Effector CD4-positive, alpha-beta T cell (primary cell): ENCODE data around the gene FMN2.
"Not testable (repeated sequence)": the region's sequence is repeated elsewhere in the genome, so short reads cannot be mapped to it uniquely, and the experiment has no call there.

Source experiments
- DNase-seq: peaks from one replicate; pipeline ENCODE4 v3.0.0-alpha.2; 2020

Gene FMN2

DNA sequence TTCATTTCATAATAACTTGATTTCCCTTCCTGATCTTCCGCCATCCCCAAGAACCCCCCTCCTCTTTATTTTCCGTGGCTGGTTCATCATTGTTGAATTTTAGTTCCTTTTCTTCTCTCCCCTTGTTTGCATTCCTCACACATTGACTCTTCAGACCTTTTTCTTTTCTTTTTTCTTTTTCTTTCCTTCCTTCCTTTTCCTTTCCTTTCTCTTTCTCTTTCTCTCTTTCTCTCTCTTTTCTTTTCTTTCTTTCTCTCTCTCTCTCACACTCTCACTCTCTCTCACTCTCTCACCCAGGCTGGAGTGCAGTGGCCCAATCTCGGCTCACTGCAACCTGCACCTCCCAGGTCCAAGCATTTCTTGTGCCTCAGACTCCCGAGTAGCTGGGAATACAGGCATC lies 231.3 kb downstream of the FMN2 start:
- no peak for DNase-seq

DNA sequence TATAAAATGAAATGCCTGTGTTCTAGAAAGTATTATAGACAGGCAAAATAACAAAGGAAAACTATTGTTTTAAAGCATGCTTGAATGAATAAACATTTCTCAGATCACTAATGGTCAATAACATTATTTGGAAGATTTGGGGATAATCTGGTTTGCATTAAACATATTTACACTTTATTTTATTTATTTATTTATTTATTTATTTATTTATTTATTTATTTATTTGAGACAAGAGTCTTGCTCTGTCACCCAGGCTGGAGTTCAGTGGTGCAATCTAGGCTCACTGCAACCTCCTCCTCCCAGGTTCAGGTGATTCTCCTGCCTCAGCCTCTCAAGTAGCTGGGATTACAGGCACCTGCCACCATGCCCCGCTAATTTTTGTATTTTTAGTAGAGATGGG lies 236.7 kb downstream of the FMN2 start:
- DNase-seq: not testable (repeated sequence)

DNA sequence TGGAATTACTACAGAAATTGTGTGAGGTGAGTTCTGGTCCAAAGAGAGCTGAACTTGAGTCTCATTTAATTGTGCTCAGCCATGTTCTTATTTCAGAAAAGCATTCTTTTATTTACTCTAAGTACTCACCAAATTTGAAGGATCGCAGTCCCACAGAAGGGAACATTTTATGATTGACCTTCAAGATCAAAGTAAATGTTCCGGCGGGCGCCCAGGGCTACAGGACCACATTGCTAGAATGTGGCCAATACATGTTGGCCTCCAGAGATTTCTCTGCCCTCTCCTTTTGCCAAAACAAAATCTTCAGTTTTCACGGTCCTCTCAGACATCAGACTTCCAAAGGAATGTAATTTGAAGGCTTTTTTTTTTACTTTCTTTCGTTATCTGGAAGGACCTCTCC lies 237.8 kb downstream of the FMN2 start:
- no peak for DNase-seq

DNA sequence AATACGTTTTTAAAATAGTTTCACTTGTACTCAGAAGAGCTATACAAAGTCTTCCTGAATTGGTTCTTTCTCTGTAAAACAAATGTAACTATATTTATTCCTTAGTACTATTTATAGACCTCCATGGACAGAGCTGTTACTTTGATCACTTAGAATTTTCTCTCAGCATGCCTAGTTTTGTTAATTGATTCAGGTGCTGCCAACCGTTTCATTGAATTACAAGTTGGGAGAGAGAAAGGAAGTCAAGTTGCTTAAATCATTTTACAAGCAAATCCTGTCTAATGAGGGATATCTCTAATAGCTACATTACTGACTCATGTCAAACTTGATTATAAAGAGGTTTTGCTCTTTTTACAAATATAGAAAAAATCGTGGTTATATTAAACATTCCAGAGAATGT lies 241.0 kb downstream of the FMN2 start:
- no peak for DNase-seq

DNA sequence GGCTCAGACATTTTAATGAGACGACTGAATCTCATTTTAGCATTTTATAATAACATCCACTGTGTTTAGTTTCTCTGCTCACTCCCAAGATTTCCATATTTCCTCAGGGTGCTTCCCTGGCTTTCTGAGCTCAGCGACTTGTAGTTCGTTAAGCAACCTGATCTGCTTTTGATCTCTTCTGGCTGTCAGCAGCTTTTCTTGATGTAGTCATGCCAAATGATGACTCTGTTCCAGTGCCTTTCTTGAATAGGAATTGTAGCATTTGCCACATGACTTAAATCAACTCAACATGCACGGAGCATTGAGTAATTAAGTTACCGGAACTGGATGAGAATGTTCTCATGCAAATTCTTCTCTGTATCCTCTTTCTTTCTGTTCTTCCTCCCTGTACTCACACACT lies 246.1 kb downstream of the FMN2 start:
- DNase-seq: no peak

DNA sequence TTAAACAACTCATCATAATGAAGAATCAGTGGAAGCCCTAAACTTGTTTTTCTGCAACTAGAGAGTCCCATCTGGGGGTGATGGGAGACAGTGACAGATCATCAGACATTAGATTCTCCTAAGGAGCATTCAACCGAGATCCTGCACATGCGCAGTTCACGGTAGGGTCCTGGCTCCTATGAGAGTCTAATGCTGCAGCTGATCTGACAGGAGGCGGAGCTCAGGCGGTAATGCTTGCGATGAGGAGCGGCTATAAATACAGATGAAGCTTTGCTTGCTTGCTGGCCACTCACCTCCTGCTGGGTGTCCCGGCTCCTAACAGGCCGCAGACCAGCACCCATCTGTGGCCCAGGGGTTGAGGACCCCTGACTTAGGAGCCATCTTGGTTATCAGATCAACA lies 247.2 kb downstream of the FMN2 start:
- no peak for DNase-seq

DNA sequence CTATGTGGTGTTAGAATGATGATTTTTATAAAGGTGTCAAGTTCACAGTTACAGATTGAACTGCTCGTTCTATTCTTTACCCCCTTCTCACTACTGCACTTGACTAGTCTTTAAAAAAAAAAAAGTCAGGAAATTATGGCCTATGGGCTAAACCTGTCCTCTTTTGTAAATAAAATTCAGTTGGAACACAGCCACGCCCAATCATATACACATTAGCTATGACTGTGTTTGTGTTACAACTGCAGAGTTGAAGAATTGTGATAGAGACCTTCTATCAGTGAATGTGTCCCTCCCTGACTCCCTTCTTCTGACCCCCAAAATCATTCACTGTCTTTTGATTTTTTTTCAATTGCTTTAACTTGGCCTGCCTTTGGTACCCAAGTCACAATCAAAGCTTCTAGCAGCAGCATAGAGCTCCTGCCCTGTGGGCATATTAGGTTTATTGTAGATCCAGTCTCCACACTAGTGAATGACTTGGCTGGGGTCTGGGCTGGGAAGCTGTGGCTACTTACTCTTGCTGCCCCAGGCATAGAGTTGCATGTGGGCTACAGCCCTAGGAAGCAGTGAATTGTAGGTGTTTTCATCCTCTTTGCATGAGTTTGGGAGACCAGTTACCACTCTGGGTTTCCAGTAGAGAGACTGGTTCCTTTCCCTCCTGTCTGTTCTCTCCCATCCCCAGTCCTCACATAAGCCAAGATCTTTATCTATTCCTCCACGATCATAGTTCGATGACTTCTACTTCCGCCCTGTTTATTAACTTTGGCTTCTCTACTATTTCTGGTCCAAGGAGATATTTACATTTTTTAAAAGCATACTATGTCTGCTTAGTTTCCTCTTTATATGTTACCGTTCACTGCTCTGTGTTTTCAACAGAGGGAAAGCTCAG lies 249.9 kb downstream of the FMN2 start:
- no peak for DNase-seq

DNA sequence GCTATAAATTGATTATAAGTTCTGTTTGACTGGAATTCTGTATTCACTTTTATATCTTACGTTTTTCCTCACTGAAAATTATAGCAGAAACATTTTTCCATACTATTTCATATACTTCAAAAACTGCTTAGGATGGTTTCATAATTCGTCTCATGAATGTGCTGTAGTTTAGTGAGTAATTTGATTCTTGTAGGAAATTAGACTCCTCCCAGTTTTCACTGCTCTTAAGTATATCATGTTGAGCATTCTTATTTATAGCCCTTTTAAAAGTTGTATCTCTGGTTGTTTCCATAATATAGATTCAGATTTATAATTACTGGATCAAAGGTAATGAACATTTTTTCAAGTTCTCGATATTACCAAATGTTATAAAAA lies 250.6 kb downstream of the FMN2 start:
- DNase-seq: no peak

DNA sequence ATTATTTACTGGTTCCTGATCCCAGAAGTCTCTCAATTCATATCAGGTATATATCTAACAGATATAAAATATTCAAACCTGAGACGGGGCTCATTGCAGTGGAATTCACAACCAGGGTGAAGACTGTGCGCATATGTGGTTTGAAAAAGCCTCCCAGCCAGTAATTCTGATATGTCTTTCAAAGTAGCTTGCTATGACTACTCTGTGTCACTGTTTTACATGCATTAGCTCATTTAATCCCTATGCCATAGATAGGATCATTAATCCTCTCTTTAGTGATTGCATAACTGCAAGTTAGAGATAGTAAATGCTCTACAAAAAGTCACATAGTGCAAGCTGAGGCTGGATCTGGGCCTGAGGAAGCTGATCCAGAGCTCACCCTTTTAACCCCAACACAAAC lies 251.4 kb downstream of the FMN2 start:
- no peak for DNase-seq

DNA sequence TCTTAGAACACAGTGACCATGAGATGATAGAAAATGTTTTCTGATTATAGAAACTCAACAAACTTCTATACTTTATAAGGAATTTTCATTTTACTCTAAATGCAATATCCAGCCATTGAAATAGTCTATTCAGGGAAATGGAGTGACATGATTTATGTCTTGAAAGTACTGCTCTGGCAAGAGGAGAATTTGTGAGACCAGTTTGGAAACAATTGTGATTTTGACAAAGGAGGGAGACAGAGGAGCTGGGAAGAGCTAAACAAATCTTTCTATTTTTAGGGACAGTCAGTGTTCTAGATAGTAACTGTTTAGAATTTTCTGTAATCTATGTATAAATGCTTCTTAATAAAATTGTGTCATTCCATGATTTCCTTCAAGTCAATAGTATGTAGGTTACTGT lies 252.3 kb downstream of the FMN2 start:
- no peak for DNase-seq

DNA sequence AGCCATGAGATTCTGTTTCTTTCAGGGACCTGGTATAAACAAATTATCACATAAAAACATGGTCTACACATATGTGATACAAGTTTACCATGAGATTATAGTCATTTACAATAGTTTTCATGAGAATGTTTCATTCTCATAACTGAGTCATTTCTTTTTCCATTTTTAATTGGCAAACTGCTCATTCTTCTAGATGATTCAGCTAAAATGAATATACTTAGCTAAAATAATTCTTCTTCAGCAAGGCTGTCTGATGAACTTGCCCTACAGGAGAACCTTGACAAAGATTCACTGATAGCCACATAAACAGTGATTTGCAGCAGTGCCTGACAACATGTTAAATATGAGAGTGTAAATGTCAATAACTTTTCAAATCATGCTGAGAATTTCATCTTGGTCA lies 253.2 kb downstream of the FMN2 start:
- DNase-seq: no peak

DNA sequence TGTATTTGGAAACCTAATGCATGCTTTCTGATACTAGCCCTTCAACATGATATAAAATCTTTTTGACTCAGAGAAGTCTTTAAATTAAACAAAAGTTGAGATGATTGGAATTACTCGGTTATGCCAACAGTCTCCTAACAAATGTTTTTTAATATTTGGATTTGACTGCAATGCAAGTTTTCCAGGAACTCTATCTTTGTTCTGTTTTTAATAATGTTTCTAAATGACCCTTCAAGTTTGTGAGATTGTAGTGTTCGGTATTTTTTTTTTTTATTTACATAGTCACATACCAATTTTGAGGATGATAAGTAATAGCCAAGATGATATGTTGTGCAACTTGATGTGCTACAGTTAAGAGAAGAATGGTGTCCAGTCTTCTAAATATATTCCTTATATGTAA lies 258.0 kb downstream of the FMN2 start:
- no peak for DNase-seq

DNA sequence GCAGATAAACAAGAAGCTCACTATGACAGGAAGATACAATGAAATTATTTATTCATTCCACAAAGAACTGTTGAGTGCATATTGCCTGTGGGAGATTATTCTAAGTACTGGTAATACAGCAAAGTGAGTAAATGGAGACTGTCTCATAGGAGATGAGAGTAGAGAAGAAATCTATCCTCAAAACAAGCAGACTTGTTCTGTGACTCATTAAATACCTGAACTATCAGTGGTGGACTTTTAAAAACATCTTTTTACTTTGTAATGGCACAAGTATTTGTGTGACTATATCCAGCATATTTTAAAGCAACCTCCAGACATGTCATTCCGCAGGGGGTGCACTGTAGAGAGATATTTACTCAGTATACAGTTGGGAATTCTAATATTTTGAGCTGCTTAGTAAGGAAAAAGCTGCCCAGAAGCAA lies 259.2 kb downstream of the FMN2 start:
- DNase-seq: no peak

DNA sequence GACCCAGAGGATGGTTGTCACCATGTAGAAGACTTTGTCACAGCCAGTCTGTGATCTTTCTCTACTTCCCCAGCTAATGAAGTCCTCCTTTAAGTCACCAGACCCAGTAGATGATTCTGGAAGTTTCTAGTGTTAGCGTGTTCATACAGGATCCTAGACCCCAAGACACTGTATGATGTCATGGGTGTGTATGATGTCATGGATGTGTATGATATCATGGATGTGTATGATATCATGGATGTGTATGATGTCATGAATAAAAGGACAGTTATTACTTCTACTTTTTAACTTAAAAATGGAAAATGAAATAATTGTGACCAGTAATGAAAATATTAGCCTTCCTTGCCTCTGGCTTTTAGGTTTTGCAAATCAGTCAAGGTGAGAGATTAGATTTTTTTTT lies 260.0 kb downstream of the FMN2 start:
- DNase-seq: no peak

DNA sequence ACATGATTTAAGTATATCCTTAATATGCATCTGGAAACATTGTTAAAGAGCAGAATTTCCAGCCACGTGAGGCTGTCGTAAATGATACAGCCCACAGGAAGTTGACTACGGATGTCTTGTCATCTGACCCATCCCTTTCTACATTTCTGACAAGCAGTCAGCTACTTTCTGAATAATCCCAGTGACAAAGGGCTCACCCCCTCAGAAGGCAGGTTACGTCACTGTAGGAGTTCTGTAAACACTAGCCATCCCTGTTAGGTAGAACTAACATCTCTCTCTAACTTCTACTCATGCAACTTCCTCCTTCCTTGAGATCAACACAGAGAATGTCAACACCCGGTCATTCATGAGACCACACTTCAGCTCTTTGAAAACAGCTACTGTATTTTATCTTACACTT lies 261.1 kb downstream of the FMN2 start:
- no peak for DNase-seq

DNA sequence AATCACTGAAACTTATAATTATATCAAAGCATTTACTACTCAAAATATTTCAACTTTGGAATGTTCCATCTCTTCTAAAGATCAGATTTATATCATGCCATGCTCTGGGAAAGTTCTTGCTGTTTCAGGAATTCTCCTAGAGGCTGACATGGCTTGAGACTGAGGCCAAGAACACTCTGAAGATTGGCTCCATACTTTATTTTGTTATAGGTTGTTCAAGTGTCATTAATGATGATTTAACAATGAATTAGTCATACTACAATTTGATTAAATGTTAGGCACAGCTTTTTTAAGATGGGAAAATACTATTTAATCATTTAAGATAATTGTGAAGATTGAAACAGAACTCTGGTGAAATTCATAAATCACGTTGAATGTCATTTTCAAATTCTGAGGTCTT lies 264.9 kb downstream of the FMN2 start:
- no peak for DNase-seq

DNA sequence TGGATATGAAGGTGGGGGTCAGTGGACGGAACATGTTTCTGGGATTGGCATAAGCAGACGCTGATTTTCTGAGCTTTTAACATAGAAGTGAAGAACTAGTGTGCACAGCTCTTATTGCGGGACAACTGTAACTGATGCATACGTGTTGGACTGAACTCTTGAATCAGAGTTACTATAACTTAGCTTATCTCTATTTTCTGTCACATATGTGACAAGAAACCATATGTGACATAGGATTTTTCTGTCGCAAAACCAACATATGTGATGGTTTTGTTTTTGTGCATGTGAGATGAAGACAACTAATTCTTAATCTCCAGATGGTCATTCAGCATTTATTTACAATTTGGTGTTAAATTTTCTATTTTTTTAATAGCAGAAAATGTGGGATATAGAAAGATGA lies 270.4 kb downstream of the FMN2 start:
- DNase-seq: no peak

DNA sequence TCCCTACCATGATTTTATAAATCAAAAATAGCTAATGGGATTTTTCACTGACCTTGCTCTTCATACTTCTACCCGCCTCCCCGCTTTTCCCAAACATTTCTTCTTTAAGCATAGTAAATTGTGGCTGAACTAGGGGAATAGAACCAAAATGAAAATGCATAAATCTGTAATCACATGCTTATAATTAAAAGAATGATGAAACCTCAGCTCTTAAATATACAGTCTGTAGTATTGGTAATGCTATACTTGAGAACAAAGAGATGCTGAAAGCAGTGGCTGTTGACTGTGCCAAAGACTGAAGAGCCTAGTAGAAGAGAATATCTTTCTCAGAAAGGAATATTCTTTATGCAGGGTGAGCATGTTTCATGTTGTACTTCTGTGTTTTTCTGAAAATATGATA lies 271.1 kb downstream of the FMN2 start:
- no peak for DNase-seq

DNA sequence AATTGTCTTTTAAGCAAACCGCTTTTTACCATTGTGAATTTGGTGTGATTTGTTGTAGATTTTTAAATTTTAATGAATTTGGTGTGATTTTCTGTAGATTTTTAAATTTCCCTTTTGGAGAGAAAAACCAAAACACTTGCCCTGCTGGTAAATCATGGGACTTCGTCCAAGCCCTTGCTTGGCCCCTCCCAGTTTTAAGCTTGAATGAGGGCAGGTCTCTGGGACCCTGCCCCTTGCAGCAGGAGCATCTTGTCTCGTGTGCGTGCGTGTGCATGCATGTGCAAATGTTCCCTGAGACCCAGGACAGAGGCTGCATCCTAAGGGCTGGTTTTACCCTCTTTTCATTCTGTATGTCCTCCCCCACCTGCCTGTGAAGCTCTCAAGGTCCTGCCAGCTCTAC lies 271.6 kb downstream of the FMN2 start:
- no peak for DNase-seq

DNA sequence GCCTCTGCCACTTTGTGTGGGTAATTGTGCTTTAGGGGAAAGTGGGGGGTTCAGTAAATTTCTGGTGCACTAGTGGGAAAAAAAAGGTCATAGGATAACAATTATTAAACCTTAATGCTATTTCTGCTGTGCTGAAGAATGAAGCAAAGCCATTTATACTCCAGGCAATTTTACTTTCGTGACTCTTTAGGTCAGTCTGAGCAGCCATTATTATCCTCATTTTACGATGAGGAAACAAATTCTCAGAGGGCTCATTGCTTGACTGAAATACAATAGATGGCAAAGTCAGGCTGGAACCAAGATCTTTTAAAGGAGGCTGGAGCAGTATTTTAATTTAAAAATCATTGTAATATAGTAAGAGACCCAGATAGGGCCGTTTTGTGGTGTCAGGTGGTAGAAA lies 272.2 kb downstream of the FMN2 start:
- DNase-seq: no peak

DNA sequence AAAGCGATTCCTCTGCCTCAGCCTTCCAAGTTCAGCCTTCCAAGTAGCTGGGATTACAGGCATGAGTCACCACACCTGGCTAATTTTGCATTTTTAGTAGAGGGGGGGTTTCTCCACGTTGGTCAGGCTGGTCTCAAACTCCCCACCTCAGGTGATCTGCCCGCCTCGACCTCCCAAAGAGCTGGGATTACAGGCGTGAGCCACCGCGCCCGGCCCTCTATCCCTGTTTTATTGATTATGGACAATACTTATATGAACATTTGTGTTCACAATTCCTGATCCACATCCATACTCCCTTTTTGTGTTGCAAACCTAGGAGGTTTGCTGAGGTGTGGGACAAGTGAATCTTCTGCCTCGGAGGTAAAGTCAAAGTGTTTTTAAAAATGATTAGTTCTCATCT lies 275.0 kb downstream of the FMN2 start:
- DNase-seq: no peak

DNA sequence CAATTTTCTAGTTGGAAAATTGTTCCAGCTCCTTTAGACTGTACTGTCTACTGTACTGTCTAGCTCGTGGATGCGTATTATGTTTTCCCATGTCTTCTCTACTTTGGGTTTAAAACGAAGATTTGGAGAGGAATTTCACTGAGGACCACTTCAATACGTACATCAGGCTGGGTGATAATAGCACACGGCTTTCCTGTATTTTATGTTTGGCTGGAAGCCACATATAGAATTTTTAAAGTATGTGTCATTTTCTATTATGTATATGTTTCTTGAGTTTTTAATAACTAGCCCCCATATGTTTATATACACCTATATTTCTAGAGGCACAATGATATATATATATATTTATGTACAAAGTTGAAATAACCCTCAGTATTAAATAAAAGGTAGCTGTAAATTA lies 293.9 kb downstream of the FMN2 start:
- DNase-seq: no peak

DNA sequence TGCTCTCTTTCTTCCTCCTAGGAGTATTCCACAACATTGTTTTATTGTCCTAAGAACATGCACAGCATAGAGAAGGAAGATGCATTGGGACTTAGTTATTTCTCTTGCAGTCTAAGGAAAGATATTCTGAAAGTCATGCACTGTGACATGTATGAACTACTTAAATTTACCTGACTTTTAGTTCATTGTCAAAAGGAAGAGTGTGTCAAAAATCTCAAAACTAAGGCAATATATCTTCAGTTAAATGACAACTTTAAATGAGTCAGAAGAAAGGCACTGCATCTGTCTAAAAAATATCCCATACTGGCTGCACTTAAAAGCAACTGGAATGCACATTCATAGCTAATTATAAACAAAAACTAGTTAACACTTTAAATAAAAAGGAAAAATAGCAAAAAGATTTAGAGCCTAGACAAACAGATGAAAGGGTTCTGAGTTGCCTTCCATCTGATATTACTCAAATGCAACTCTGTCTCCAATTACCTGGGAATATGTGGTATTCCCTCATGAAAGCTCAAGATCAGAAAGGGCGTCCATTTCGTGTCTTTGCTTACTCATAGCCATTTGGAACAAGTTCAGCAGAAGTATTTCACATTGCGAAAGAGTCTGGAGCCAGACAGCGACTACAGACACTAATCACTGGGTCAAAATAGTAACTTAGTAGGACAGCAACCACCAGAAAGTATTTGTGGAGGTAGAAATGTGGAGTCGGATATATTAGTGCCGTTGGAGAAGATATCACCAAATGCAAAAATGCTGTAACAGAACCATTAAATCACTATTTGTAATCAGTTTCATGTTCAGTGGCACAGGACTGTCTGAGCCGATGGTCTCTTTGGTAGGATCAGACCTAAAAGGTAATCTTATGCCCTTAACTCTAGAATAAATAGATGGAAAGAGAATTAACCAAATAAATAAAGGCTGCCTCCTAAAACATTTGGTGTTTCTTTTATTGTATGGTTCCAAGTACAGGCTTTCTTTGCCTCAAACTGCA lies 294.6 kb downstream of the FMN2 start:
- DNase-seq: no peak

DNA sequence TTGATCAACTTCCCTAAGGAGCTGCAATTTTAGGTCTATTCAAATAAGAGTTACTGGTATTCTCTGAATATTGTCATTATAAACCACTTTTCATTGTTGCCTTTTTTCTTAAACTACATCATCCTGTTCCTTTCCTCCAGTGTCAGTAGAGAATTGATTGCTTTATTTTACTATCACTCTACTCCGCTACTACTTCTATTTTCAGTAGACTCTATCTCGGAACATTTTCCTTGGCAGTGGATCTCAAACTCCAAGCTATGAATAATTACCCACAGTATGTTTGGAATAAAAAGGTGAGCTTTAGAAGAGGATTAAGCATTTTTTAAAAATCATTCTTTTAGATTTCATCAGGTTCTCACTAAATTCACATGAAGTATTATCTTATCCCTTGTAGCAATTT lies 295.4 kb downstream of the FMN2 start:
- DNase-seq: no peak
